HG03457 (cell line): Measurements from ENCODE around the gene RBM4B.
"Not testable (repeated sequence)": the region's sequence is repeated elsewhere in the genome, so short reads cannot be mapped to it uniquely, and the experiment has no call there.

Experiments
- ATAC-seq: cut with Tn5 transposase; IDR thresholded peaks from one replicate; pipeline ENCODE4 v1.9.1; 2021; ENCODE audit warnings: moderate number of reproducible peaks; ENCODE audit not compliant: unreplicated experiment

Gene RBM4B, protein sequence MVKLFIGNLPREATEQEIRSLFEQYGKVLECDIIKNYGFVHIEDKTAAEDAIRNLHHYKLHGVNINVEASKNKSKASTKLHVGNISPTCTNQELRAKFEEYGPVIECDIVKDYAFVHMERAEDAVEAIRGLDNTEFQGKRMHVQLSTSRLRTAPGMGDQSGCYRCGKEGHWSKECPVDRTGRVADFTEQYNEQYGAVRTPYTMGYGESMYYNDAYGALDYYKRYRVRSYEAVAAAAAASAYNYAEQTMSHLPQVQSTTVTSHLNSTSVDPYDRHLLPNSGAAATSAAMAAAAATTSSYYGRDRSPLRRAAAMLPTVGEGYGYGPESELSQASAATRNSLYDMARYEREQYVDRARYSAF

DNA sequence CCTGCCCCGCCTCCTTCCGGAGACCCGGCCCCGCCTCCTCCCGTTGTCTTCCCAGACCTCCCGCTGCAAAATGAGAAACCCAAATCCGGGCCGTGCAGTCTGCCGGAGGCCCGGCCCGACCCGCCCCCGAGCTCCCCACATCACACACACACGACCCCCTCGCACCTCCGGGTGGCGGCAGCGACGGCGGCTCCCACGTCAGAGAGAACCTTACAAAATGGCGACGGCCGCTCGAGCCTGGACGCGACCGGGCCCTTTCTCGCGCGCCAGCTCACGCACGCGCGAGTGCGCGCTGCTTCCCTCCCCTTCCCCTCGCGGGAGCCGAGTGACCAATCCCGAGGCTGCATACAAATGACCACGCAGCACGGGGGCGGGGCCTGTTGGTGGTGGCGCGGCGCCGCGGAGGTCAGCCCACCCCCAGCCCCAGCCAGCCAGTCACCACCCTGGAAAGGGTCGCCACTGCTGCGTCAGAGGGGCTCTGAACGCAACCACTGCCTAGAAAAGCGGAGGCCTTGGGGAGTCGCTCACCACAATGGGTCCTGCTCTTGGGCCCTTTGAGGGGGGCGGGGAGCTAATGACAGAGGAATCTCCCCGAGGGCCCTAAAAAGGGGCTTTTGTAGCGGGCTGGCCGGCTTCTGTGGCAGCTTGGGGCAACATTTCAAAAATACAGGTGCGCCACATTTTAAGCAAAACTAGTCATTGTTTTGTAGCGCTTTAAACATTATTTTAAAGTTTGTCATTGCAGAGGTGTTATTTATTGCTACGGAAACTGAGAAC lies at the start of gene RBM4B:
RBM4B (minus strand) TSS at position 289 of the 777 bp plus-strand sequence. CDS start 808 bp downstream, outside the sequence.
- ATAC-seq: peak; percentile 65

DNA sequence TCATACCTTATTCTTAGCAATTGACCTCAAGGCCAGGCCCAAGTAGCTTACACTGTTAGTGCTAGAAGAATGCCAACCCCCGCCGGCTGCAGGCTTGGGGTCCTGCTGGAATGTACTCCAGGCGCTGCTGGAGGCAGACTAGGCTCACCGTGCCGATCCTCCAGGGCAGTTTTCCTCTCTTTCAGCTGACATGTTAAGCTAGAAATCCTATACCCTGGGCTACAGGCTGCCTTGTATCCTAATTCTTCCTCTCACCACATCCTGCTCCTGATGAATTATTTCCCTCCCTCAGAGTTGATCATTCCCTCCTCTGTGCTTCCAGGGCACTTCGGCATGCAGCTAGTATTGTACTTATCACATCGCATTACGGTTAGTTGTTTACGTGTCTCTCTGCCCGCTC lies 48.0 kb upstream of the RBM4B start:
- ATAC-seq: no peak

DNA sequence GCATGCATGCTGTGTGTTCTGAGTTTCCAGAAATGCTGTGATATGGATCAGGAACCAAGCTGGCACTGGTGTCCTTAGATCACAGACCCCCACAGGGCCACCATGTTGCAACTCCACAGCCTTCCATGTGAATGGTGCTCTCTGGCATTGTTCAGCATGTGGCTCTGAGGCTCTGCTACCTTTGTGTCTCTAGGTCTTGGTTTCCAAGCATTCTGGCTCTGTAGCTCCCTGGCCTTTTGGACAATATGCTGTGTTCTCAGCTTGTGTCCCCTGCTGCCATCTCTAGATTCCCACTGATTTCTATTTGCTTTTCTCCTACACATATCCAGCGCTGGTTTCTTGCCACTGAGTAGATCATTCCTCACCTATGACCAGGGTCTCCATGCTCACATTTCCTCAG lies 47.4 kb upstream of the RBM4B start:
- ATAC-seq: no peak

DNA sequence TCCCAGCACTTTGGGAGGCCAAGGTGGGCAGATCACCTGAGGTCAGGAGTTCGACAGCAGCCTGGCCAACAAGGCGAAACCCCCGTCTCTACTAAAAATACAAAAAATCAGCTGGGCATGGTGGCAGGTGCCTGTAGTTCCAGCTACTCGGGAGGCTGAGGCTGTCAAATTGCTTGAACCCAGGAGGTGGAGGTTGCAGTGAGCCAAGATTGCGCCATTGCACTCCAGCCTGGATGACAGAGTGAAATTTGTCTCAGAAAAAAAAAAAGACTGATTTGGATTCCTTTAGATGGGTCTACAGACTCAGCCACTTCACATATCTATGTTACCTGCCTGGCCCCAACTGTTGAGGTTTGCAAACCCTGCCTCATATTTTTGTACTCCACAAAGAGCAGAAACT lies 46.5 kb upstream of the RBM4B start:
- not testable (repeated sequence) for ATAC-seq

DNA sequence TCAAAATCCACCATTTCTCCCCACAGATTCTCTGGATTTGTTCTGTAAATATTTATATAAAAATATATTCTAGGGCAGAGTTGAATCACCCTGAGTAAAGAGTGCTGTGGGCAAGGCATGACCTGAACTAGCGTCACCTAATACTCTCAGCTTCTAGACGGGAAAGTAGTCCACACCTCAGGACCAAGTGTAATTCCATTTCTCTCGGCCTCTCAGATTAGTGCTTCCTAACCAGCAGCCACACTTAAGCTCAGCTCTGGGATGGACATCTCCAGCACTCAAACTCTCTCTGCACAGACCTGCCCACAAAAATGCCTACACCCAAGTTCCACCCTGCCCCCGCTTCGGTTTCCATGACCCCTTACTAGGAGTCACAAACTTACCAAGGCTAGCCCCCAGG lies 46.0 kb upstream of the RBM4B start:
- ATAC-seq: no peak

DNA sequence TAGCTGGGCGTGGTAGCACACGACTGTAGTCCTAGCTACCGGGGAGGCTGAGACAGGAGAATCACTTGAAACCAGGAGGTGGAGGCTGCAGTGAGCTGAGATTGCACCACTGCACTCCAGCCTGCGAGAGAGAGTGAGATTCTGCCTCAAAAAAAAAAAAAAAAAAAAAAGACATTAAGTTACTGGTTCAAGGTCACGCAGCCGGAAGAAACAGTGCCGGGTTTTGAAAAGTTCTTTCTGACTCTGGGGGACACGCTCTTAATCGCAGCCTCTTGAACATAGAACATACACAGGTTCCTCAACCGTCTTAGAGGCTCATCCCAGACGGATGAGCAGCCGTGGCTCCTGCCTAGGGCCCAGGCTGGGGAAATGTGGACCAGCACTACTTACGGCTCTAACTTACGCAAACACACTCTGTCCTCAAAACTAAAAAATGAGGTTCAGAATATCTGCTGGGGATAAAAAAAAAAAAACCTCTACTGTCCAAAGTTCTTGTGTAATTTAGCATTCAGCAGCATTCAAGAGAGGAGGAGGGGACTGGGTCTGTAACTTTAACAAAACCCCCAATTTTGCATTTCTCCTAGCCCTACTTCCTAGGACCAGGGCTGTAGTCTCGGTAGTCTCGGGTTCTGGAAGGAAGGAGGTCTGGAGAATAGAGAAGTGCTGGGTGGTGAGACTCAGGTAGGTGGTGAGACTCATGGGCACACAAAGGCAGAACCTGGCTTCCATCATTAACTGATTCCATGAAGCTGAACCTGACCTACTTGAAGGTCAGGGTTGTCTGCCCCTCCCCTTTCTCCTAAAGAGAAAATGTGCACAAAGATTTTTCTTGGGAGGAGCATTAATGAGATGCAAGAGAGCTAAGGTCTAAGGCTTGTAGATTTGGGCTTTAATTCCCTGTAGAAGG lies 45.3 kb upstream of the RBM4B start:
- no peak for ATAC-seq

DNA sequence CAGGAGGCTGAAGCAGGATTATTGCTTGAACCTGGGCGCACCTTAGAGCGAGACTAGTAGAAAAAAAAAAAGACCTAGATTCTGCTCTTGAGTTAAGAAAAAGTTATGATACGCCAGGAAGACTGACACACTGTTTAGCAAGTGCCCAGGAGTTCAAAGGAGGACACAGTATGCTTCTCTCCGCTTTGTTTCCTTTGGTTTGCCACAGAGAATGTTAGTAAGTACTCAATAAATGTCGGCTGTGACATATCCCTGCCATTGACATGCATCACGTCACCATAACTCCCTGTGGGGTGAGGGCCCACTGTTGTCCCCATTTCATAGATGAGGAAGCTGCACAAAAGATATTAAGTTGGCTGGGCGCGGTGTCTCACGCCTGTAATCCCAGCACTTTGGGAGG lies 44.3 kb upstream of the RBM4B start:
- ATAC-seq: no peak

DNA sequence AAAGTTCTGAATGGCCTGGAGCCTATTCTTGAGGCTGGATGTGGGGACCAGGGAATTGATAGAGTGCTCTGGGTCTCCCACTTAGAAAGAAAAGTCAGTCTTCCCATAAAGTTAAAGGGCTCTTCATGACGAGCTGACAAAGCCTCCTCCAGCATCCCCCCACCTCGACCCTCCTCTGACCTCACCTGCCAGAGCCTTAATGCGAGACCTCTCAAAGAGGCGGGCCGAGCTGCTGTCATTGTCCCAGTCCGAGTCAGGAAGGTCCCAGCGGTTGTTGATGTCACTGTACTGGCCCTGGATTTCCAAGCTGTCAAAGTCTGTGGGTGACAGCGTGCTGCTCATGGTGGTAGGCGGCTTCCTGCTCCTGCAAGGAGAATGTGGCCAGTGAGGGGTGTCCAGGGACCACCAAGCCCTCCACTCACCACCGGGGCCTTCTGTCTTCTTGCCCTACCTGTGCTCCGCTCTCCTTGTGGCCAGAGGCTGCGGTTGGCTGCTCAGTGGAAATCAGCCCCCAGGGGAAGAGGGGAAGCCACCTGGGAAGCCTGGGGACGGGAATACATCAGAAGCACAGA lies 43.3 kb upstream of the RBM4B start:
- no peak for ATAC-seq

DNA sequence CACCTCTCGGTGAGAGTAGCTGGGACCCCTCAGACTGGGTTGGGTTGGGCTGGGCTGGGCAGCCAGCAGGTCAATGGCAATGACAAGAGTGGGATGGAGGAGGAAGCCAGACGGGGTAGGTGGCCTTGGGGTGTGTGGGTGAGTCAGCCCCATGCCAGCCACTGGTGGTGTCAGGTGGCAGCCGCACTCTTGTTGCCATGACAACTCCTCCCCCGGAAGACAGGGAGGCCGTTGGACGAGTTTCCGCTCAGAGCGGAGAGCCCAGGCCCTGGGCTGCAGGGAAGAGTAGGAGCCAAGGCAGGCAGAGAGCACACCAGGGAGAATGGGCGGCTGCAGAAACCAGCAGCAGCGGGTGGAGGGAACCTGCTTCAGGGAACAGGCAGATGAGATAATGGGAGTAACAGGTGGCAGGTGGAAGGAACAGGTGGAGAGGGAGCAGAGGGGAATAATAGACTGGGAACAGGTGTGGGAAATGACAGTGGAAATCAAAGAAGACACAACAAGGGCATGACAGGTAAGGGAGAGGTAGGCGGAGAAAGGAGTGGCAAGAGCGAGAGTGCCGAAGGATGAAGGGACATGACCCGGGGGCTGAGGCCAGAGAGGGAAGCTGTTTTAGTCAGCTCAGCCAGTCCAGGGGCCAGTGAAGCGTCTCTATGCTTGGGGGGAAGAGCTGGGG lies 42.7 kb upstream of the RBM4B start:
- no peak for ATAC-seq

DNA sequence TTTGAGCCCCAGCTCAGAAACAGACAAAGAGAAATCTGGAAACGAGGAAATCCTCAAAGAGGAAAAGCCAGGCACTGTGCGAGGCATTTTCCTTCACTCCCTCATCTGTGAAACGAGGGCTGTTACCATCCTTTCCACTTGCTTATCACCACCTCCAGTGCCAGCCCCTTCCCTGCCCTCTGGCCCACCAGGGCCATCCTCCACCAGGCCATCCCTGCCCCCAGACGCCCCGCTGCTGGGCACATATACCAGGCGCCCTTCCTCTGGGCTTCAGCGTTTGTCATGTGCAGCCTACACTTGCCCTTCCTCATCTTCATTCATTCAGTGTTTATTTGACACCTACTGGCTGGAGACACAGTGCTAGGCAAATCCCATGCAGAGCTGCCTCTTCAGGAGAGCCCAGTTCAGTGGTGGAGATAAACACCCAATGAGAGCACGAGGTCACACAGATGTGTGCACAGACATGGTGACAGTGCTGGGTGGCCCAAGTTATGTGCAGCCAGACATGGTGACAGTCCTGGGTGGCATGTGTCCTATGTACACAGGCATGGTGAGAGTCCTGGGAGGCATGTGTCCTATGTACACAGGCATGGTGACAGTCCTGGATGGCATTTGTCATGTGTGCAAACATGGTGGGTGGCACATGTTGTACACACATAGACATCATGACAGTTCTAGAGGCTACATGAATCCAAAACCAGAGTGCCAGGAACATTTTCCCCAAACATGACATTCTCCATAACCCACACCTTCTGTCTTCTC lies 41.6 kb upstream of the RBM4B start:
- ATAC-seq: no peak

DNA sequence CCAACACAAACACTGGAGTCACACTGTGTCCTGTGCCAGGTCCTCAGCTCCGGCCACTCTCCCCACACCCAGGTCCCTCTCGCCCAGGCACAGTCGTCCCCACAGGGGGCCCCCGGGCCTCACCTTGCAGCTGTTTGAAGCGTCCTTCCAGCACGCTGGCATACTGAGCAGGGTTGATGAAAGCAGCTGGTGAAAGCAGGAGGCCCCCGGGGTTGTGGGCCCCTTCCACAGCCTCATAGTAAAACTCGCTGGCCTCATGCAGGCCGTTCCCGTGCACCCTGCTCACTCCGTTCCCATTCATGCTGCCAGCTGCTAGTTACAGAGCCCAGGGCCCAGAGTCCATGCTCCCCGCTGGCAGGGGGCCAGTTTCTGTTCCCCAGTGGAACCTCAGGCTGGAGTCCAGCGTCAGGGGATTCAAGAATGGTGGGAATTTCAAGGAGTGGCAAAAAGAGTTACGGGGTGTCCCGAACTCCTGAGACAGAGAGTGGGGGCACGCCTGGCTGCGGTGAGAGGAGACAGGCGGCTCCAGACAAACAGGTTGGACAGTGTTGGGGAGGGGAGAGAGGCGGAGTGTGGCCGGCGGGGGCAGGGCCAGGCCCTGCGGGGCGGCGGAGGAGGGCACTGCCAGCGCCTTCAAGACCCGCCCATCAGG lies 40.8 kb upstream of the RBM4B start:
- no peak for ATAC-seq

DNA sequence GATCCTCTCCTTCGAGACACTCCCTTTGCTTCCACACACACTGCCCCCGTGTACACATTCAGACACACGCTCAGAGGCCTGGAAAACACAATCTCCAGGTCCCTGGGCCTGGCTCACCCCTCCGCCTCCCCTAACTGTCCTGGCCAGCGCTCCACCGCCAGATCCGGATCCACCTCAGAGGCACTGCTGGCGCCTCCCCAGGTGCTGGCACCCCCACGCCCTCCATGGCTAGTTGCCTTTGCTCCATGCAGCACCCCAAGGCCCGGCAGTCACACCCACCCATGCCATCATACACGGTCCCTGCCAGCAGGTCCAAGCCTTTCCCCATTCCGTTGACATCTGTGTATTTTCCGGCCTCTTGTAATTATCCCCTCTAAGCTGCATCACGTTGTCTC lies 40.2 kb upstream of the RBM4B start:
- ATAC-seq: no peak

DNA sequence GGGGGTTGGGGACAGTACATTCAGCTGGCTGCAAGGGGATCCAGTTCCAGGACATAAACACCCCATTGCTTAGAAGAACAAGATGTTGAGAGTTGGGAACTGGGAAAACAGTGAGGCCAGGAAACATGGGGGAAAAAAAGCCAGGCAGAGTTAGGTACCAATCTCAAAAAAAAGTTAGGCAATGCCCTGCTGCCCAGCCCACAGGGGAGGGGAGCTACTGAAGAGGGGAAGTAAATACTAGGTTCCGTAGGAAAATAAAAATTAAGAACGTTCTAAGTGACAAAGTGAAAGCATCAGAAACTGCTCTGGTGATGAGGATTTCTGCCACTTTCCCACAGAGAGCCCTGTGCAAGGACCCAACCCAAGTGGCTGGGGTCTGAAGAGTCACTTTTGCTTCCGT lies 39.3 kb upstream of the RBM4B start:
- ATAC-seq: no peak

DNA sequence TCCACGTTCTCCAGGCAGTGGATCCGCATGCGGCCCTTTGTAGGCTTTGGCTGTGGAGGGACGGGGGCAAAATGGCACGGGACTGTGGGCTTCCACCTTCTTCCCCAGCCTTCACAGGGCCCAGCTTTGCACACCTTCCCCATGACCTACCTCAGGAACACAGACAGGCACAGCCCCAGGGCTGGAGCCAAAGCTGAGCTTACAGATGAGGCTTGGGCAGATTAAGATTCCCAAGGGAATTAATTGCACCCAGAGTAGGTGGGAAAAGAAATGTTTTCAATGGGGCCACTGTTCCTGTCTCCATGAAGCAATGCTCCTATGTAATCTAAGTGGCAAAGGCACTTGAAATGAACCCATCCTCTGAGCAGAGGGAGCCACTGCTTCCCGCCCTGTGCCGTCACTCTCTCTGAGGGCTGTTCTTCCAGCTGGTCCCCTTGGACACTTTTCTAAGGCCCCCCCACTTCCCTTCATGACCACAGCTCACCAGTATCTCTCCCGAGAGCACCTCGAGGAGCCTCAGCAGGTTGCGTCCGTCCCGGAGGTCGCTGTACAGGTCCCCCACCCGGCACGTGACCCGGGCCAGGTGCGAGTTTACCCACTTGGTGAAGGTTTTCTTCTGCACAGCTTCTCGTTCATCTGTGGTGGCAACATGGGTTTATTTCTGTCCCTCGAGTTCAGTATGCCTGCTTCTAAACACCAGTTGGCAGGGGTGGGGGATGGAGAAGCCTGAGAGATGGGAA lies 37.8 kb upstream of the RBM4B start:
- ATAC-seq: no peak

DNA sequence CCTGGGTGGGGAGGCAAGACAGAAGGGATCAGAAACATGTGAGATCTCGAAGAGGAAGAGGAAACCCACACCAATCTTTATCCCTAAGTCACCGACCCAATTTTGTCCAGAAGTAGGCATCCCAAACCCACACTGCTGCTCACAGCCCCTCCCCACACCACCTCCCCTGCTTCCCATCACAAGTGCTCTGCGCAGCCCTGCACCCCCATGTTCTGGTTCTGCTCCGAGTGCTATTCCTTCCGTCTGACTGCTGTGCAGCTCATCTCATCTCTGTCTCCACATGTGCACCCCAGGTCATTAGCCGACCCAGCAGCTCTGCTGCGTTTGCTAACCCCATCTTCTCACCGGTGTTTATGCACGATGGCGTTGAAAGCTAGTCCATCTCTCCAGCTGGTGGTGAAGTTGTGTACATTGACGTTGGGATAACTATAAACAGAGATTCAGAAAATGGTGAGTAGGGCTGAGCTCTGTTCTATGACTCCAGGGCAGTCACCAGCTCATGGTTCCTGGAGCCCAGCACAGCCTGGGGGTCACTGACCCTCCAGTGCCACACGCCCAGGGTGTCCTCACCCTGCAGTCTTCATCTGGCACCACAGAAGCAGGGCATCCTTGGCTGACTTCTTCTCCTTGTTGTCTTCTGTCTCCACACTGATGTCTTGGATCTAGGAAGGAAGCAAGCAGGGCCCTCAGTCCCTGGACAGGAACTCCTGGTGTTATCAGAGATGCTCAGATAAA lies 36.2 kb upstream of the RBM4B start:
- ATAC-seq: no peak

DNA sequence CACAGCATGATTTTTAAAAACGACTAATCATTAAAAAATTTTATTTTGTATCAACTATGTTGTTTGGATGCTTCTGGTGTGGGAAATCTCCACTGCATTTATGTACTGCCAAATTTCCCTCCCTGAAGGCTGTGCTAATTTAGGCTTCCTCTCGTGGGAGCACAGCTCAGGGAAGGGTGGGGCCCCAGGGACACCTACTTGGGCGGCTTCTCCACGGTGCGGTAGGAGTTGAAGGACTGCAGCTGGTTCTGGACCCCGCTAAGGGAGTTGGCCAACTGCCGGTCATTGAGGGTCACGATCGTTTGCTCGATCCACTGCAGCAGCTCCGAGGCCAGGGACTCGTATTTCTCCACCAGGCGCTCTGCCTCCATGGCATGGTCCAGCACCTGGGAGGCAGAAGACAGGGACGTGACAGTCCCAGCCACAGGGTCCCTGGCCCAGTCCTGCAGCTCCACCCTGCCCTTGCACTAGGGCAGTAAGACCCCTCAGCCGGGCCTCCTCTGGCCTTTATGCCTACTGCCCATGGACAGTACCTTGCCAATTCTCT lies 32.8 kb upstream of the RBM4B start:
- no peak for ATAC-seq

DNA sequence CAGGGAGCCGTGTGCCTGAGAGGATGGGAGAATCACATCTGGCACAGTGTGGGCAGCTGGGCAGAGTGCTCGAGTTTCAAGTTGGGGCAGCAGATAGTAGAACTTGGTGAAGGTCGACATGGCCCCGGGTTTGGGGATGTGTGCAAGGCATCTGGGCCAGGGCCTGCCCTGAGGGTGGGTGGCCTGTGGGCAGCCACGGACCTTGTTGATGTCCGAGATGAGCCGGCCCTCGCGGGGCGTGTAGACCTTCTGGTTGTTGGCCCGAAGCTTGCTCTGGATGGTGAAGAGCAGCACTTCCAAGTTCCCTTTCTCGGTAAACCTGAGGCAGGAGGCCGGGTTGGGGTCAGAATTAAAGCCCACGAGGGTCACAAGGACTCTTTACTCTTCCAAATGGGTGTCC lies 31.0 kb upstream of the RBM4B start:
- no peak for ATAC-seq

DNA sequence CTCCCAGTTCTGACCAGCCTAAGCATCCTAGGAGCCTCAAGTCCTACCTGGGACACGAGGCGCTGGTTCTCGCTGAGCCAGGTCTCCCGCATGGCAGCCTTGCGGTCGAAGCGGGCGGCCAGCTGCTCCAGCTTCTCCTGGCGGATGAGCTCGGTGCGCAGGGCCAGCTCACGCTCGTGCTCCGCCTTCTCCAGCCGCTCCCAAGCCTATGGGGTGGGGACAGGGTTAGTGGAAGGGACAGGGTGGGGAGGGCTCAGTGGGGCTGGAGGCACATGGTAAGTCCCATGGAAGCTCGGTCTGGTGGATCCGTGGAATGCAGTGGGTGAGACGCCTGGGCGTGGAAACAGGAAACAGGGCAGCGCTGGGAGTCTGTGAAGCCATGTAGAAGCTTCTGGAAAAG lies 30.4 kb upstream of the RBM4B start:
- ATAC-seq: no peak
